ENCODE results near the gene TERT.

Gene TERT

DNA sequence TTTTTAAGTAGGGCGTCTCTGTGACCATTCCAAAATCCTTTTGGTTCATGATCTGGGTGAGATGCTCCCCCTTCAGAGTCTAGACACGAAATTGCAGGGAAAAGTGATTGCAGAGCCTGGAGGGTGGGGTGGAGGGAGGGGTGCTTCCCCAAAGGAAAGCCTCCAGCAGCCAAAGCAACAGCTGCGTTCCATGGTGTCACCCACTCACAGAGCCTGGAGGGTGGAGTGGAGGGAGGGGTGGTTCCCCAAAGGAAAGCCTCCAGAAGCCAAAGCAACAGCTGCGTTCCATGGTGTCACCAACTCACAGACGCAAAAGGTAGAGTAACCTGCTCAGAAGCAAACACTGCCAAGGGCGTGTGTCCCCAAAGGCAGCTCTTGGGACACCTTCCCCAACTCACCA lies 47.1 kb downstream of the TERT start:
- no peak overlapping the region for H3K27ac ChIP-seq (ENCODE audit: low read length)
- no peaks in the 10 kb centered on the region for H3K36me3 ChIP-seq (ENCODE audit: control insufficient read depth in 1 of 2, insufficient read depth in 2 of 2, low read length in 2 of 2)
- no peaks in the 10 kb centered on the region for H3K9me3 ChIP-seq (ENCODE audit: control insufficient read depth in 1 of 2, low read length in 2 of 2)
- H3K4me3 ChIP-seq (ENCODE audit: low read depth in 1 of 2, low read length in 2 of 2), result no peak overlapping the region
- no peaks in the 10 kb centered on the region for H3K4me1 ChIP-seq (ENCODE audit: control insufficient read depth in 1 of 2, insufficient read depth in 2 of 2, low read length in 2 of 2)
- peaks cover 5% of the 10 kb centered on the region for H3K27me3 ChIP-seq (ENCODE audit: low read depth, low read length)

DNA sequence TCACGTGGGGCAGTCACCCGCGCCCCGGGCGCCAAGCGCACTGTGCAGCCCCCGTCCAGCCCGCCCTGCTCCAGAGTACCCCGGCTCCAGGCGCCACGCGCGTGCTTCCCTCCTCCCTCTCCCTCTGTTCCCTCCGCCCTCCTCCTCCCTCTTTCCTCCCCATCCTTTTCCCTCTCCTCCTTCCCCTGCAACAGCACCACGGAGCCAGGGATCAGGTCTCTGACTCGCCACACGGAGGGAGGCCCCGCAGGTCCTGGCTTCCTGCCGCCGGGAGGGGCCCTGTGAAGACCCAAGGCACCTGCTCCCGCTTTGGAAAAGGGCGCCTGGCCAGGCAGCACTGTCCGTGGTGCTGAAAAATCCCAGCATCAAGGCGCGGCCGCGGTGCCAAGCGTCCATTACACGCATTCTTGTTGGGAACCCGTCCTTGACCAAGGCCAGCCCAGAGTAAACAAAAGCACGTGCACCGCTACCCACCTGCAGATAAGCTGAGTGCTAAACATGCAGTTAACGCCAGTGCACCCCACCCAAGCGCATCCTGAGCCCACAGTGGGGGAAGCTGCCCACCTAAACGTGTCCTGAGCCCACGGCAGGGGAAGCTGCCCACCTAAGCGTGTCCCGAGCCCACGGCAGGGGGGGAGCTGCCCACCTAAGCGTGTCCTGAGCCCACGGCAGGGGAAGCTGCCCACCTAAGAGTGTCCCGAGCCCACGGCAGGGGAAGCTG lies 48.0 kb downstream of the TERT start:
- no peaks in the 10 kb centered on the region for H3K9me3 ChIP-seq (ENCODE audit: control insufficient read depth in 1 of 2, low read length in 2 of 2)
- no peak overlapping the region for H3K27ac ChIP-seq (ENCODE audit: low read length)
- H3K4me1 ChIP-seq (ENCODE audit: control insufficient read depth in 1 of 2, insufficient read depth in 2 of 2, low read length in 2 of 2), result no peaks in the 10 kb centered on the region
- H3K27me3 ChIP-seq (ENCODE audit: low read depth, low read length), result peaks cover 5% of the 10 kb centered on the region
- H3K4me3 ChIP-seq (ENCODE audit: low read depth in 1 of 2, low read length in 2 of 2), result no peak overlapping the region
- no peaks in the 10 kb centered on the region for H3K36me3 ChIP-seq (ENCODE audit: control insufficient read depth in 1 of 2, insufficient read depth in 2 of 2, low read length in 2 of 2)

DNA sequence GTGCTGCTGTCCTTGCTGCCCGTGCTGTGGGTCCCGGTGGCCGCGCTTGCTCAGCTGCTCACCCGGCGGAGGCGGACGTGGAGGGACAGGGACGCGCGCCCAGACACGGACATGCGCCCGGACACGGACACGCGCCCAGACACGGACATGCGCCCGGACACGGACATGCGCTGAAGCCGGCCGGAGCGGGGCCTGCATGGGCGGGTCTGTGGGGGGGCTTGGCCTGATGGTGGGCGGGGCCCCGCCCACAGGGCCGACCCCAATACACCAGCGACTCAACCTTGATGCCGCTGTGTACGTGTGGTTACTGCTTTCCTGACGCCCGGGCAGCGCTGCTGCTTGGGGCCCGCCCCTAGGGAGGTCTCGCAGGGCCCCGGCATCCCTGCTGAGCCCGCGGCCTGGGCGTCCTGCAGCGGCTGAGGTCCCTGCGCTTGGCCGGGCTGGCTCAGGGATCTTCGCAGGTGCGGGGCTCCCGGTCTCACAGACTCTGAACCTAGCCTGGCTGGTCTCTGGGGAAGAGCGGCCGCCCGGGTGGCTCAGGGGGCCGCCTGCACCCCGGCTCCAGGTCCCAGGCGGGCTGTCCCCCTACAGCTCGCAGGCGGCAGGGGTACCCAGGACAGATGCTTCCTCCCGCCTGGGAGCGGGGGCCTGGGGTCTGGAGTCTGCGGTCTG lies 48.8 kb downstream of the TERT start:
- Histone ChIP-seq H3K36me3 (ENCODE audit: control insufficient read depth in 1 of 2, insufficient read depth in 2 of 2, low read length in 2 of 2) (no peaks in the 10 kb centered on the region), H3K27ac (ENCODE audit: low read length) (no peak overlapping the region), H3K4me1 (ENCODE audit: control insufficient read depth in 1 of 2, insufficient read depth in 2 of 2, low read length in 2 of 2) (no peaks in the 10 kb centered on the region), H3K27me3 (ENCODE audit: low read depth, low read length) (peaks cover 5% of the 10 kb centered on the region), H3K9me3 (ENCODE audit: control insufficient read depth in 1 of 2, low read length in 2 of 2) (no peaks in the 10 kb centered on the region), H3K4me3 (ENCODE audit: low read depth in 1 of 2, low read length in 2 of 2) (no peak overlapping the region)

DNA sequence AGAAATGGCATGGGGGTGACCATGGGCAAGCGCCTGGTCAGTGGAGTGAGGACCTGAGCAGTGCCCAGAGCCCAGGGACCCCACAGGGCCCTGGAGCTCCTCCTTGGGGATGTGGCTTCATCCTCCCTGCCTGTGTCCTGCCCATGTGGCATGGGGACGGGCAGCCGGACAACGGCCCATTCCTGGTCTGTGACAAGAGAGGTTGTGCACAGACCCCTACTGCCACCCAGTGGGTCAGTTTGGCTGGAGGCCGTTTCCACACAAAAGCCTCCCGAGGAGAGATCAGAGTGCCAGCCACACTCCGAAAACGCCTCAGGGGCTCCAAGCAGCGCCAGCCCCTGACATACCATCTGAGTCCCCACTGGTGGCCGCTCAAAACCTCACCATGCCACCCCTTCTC lies 49.9 kb downstream of the TERT start:
- Histone ChIP-seq H3K9me3 (ENCODE audit: control insufficient read depth in 1 of 2, low read length in 2 of 2) (no peaks in the 10 kb centered on the region), H3K4me1 (ENCODE audit: control insufficient read depth in 1 of 2, insufficient read depth in 2 of 2, low read length in 2 of 2) (no peaks in the 10 kb centered on the region), H3K36me3 (ENCODE audit: control insufficient read depth in 1 of 2, insufficient read depth in 2 of 2, low read length in 2 of 2) (no peaks in the 10 kb centered on the region), H3K27me3 (ENCODE audit: low read depth, low read length) (peaks cover 5% of the 10 kb centered on the region), H3K4me3 (ENCODE audit: low read depth in 1 of 2, low read length in 2 of 2) (no peak overlapping the region), H3K27ac (ENCODE audit: low read length) (no peak overlapping the region)

DNA sequence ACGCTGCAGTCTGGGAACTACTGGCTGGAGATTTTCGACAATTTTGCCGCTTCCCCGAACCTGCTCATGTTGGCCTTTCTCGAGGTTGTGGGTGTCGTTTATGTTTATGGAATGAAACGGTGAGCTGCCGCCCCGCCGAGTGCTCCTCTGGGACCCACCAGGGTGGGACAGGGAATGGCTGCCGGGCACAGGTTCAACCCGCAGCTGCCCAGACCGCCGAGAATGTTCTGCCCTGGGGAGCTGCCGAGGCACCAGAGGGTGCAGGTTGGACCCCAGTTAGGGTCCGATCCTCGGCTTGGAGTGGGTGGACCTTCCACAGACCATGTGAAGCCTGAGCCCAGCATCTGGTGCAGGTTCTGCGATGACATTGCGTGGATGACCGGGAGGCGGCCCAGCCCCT lies 50.6 kb downstream of the TERT start:
- Histone ChIP-seq H3K27ac (ENCODE audit: low read length) (no peak overlapping the region), H3K36me3 (ENCODE audit: control insufficient read depth in 1 of 2, insufficient read depth in 2 of 2, low read length in 2 of 2) (no peaks in the 10 kb centered on the region), H3K9me3 (ENCODE audit: control insufficient read depth in 1 of 2, low read length in 2 of 2) (no peaks in the 10 kb centered on the region), H3K4me3 (ENCODE audit: low read depth in 1 of 2, low read length in 2 of 2) (no peak overlapping the region), H3K4me1 (ENCODE audit: control insufficient read depth in 1 of 2, insufficient read depth in 2 of 2, low read length in 2 of 2) (no peaks in the 10 kb centered on the region), H3K27me3 (ENCODE audit: low read depth, low read length) (peaks cover 5% of the 10 kb centered on the region)

DNA sequence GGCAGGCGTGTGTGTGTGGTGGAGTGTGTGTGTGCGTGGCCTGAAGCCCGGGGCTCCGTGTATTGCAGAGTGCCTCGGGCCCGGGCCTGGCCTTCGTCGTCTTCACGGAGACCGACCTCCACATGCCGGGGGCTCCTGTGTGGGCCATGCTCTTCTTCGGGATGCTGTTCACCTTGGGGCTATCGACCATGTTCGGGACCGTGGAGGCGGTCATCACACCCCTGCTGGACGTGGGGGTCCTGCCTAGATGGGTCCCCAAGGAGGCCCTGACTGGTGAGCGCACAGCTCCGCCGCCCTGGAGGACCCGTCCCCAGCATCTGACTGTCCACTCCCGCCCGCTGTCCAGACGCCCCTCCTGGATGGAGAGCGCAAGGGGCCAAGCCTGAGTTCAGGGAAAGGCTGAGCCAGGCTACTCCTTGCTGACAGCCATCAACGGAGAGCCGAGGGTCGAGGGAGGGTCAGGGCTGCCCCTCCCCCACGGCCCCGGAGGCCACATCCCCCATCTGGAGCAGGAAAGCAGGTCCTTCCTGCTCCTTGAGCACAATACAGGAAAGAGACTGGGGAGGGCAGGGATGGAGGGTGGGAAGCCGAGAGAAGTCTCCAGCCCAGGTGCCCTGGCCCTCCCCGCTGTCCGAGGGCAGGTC lies 51.3 kb downstream of the TERT start:
- H3K9me3 ChIP-seq (ENCODE audit: control insufficient read depth in 1 of 2, low read length in 2 of 2), result no peaks in the 10 kb centered on the region
- H3K4me1 ChIP-seq (ENCODE audit: control insufficient read depth in 1 of 2, insufficient read depth in 2 of 2, low read length in 2 of 2), result no peaks in the 10 kb centered on the region
- no peaks in the 10 kb centered on the region for H3K36me3 ChIP-seq (ENCODE audit: control insufficient read depth in 1 of 2, insufficient read depth in 2 of 2, low read length in 2 of 2)
- H3K4me3 ChIP-seq (ENCODE audit: low read depth in 1 of 2, low read length in 2 of 2), result no peak overlapping the region
- no peak overlapping the region for H3K27ac ChIP-seq (ENCODE audit: low read length)
- peaks cover 5% of the 10 kb centered on the region for H3K27me3 ChIP-seq (ENCODE audit: low read depth, low read length)

DNA sequence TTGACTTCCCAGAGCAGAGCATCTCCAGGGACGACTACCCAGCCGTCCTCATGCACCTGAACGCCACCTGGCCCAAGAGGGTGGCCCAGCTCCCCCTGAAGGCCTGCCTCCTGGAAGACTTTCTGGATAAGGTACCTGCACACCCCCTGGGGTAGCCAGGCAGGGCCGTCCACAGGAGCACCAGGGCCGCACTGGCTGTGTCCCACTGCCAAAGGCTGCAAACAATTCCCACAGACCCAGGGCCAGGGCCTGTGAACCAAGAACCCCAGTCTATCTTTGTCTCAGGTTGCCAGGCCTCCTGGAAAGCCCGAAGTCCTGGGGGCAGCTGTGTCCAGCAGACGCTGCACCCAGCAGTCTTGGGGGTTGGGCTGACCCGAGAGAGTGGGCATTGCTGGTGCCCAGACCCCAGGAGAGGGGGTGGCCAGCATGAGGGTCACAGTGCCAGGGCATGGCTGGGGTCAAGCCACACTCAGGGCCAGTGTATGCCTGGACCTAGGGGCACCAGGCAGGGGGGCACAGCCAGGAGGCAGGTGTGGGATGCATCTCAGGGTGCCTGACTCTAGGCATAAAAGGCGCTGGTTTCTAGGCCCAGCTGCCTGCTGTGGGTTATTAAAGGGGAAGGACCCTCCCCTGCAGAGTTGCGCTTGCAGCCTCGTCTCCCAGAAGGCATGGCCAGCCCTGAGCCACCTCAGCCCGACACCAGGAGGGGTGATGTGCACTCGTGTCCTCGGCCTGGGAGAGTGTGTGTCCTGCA lies 52.0 kb downstream of the TERT start:
- Histone ChIP-seq H3K9me3 (ENCODE audit: control insufficient read depth in 1 of 2, low read length in 2 of 2) (no peaks in the 10 kb centered on the region), H3K27ac (ENCODE audit: low read length) (no peak overlapping the region), H3K4me3 (ENCODE audit: low read depth in 1 of 2, low read length in 2 of 2) (no peak overlapping the region), H3K4me1 (ENCODE audit: control insufficient read depth in 1 of 2, insufficient read depth in 2 of 2, low read length in 2 of 2) (no peaks in the 10 kb centered on the region), H3K36me3 (ENCODE audit: control insufficient read depth in 1 of 2, insufficient read depth in 2 of 2, low read length in 2 of 2) (no peaks in the 10 kb centered on the region), H3K27me3 (ENCODE audit: low read depth, low read length) (peaks cover 4% of the 10 kb centered on the region)

DNA sequence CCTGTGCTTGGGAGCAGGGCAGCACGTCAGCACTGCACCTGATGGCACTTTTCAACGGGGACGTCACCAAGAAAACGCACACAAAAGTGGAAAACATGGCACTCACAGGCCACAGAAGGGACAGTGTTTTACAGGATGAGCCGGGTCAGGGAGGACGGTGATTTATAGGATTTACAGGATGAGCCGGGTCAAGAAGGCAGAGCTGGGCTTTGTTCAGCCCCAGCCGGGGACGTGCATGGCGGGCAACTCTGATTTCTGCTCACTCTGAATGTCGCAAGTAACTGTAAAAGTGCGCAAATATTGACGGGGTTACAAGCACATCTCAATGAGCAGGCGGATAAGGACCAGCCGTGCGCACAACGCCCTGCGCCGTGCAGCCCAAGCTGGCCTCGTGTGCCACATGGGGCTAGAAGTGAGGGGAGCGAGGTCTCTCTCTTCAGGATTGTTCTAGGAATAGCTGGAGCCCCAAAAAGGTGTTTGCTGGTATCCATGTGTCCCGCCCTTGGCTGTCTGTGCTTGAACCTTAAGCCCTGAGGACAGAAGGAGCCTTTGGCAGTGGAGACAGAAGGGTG lies 53.3 kb downstream of the TERT start:
- Histone ChIP-seq H3K36me3 (ENCODE audit: control insufficient read depth in 1 of 2, insufficient read depth in 2 of 2, low read length in 2 of 2) (no peaks in the 10 kb centered on the region), H3K27me3 (ENCODE audit: low read depth, low read length) (no peaks in the 10 kb centered on the region), H3K27ac (ENCODE audit: low read length) (no peak overlapping the region), H3K4me1 (ENCODE audit: control insufficient read depth in 1 of 2, insufficient read depth in 2 of 2, low read length in 2 of 2) (no peaks in the 10 kb centered on the region), H3K9me3 (ENCODE audit: control insufficient read depth in 1 of 2, low read length in 2 of 2) (peaks cover 0 to 4% of the 10 kb centered on the region in 2 donors), H3K4me3 (ENCODE audit: low read depth in 1 of 2, low read length in 2 of 2) (no peak overlapping the region)

DNA sequence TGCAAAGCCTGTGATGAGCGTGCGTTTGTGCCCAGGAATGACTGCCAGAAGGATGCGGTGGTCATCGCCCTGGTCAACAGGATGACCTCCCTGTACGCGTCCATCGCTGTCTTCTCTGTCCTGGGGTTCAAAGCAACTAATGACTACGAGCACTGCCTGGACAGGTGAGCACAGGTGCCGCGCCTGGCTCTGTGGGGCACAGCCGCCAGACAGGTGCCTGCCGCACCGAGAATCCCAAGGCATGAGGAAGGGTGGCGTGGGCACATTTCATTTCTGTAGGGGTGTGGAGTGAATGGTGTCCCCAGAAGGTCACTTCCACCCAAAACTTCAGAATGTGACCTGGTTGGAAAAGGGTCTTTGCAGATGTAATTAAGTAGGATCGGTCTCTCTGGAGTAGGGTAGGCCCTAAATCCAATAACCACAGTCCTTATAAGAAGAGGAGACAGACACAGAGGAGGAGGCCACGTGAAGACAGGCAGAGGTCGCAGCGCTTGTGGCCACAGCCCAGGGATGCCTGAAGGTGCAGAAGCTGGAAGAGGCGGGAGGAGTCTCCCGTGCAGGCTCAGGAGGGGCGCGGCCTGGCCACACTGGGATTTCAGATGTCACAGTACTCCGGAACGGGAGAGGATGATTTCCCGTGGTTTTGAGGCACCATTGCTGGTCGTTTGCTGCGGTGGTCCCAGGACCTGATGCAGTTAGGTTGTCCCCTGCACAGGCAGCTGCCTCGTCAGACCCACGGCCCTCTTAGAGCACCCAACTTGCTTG lies 54.2 kb downstream of the TERT start:
- Histone ChIP-seq H3K4me1 (ENCODE audit: control insufficient read depth in 1 of 2, insufficient read depth in 2 of 2, low read length in 2 of 2) (no peaks in the 10 kb centered on the region), H3K9me3 (ENCODE audit: control insufficient read depth in 1 of 2, low read length in 2 of 2) (peaks cover 0 to 13% of the 10 kb centered on the region in 2 donors), H3K36me3 (ENCODE audit: control insufficient read depth in 1 of 2, insufficient read depth in 2 of 2, low read length in 2 of 2) (no peaks in the 10 kb centered on the region), H3K27ac (ENCODE audit: low read length) (no peak overlapping the region), H3K27me3 (ENCODE audit: low read depth, low read length) (no peaks in the 10 kb centered on the region), H3K4me3 (ENCODE audit: low read depth in 1 of 2, low read length in 2 of 2) (no peak overlapping the region)

DNA sequence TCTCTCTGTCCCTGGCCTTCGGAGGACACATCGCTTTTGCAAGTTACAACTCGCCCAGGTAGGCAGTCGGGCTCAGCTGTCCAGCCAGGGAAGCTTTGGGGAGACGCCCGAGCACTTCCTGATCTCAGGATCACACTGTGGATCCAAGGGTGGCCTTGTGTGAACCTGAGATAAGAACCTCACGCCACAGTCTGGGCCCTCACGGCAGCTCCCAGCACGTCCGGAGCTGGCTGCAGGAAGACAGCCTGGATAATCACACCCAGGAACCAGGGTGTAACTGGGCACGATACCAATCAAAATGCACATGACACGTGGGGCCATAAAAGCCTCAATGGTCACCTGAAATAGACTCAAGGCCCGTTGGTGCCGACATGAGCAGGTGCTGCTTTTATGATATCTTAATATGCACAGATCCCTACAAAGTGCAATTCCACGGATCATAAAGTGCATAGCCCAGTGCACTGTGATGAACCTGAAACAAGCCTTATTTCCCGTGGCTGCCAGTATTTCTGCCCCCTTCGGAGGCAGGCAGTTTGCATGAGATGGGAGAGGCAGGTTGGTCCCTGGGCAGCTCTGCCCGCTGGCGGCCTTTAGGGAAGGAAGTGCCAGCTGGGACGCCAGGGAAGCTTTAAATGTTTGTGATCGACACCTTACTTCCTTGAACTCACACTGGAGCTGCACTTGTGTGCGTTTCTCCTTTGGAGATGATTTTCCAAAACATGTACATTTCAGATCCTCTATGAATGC lies 55.2 kb downstream of the TERT start:
- H3K4me1 ChIP-seq (ENCODE audit: control insufficient read depth in 1 of 2, insufficient read depth in 2 of 2, low read length in 2 of 2), result no peaks in the 10 kb centered on the region
- H3K27ac ChIP-seq (ENCODE audit: low read length), result no peak overlapping the region
- no peaks in the 10 kb centered on the region for H3K27me3 ChIP-seq (ENCODE audit: low read depth, low read length)
- H3K36me3 ChIP-seq (ENCODE audit: control insufficient read depth in 1 of 2, insufficient read depth in 2 of 2, low read length in 2 of 2), result no peaks in the 10 kb centered on the region
- H3K9me3 ChIP-seq (ENCODE audit: control insufficient read depth in 1 of 2, low read length in 2 of 2), result peaks cover 5 to 23% of the 10 kb centered on the region in 2 donors
- H3K4me3 ChIP-seq (ENCODE audit: low read depth in 1 of 2, low read length in 2 of 2), result no peak overlapping the region
